PC-3 (cell line): ENCODE results near the gene GNPDA1.

ENCODE experiments used
- EZH2 ChIP-seq: fragments of 300-600 bp; sonication (generic); IDR thresholded peaks from one replicate; pipeline ENCODE4 v1.6.1; 2017; ENCODE audit warnings: antibody characterized with exemption, mild to moderate bottlenecking, low read length; ENCODE audit not compliant: unreplicated experiment
- EZH2phosphoT487 ChIP-seq: fragments of 300-600 bp; sonication (generic); IDR thresholded peaks from 2 replicates; pipeline ENCODE4 v1.6.1; 2018; ENCODE audit warnings: mild to moderate bottlenecking, antibody characterized with exemption, low read length, borderline replicate concordance
- TF ChIP-seq, protein P1 (sequence below): fragments of 300-600 bp; sonication (generic); conservative IDR thresholded peaks from 2 replicates; pipeline ENCODE4 v1.5.1; 2017; ENCODE audit warnings: antibody characterized with exemption, low read depth, mild to moderate bottlenecking, low read length

DNA sequence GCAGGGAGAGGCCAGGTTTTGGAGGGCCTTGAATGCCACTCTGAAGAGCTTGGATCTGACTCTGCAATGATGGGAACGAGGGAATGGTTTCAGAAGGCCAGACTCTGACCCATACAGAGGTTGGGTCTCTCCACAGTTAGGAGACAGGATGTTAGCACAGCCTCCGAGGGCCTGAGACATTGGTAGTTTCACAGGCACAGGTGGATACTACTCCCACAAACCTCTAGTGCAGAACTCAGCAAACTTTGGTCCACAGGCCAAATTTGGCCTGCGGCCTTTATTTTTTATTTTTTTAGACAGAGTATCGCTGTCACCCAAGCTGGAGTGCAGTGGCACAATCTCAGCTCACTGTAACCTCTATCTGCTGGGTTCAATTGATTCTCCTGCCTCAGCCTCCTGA, 2.9 kb downstream of the GNPDA1 start:
- TF ChIP-seq EZH2phosphoT487 (no peak), EZH2 (no peak)
- TF ChIP-seq, protein P1, sequence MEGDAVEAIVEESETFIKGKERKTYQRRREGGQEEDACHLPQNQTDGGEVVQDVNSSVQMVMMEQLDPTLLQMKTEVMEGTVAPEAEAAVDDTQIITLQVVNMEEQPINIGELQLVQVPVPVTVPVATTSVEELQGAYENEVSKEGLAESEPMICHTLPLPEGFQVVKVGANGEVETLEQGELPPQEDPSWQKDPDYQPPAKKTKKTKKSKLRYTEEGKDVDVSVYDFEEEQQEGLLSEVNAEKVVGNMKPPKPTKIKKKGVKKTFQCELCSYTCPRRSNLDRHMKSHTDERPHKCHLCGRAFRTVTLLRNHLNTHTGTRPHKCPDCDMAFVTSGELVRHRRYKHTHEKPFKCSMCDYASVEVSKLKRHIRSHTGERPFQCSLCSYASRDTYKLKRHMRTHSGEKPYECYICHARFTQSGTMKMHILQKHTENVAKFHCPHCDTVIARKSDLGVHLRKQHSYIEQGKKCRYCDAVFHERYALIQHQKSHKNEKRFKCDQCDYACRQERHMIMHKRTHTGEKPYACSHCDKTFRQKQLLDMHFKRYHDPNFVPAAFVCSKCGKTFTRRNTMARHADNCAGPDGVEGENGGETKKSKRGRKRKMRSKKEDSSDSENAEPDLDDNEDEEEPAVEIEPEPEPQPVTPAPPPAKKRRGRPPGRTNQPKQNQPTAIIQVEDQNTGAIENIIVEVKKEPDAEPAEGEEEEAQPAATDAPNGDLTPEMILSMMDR = no peak
